ENCODE measurements around the gene SPP2.

The SPP2 gene

GRCh38 chr2:234025466-234025865 is 25.0 kb upstream of the SPP2 start:
- H3K4me3 ChIP-seq (ENCODE audit: low read length), result peak overlapping the region; percentile 57
- H3K36me3 ChIP-seq (ENCODE audit: control insufficient read depth, insufficient read depth, low read length), result no peaks in the 10 kb centered on the region
- no peaks in the 10 kb centered on the region for H3K27me3 ChIP-seq (ENCODE audit: control insufficient read depth, insufficient read depth, low read length)
- H3K27ac ChIP-seq (ENCODE audit: low read depth, low read length), result no peak overlapping the region
- no peaks in the 10 kb centered on the region for H3K4me1 ChIP-seq (ENCODE audit: control insufficient read depth, insufficient read depth, low read length)
- H3K9ac ChIP-seq (ENCODE audit: low read length), result no peak overlapping the region

GRCh38 chr2:234025891-234026401 is 24.6 kb upstream of the SPP2 start:
- Histone ChIP-seq H3K9ac (ENCODE audit: low read length) (no peak overlapping the region), H3K4me3 (ENCODE audit: low read length) (peak overlapping the region; percentile 57), H3K27ac (ENCODE audit: low read depth, low read length) (no peak overlapping the region), H3K4me1 (ENCODE audit: control insufficient read depth, insufficient read depth, low read length) (no peaks in the 10 kb centered on the region), H3K27me3 (ENCODE audit: control insufficient read depth, insufficient read depth, low read length) (no peaks in the 10 kb centered on the region), H3K36me3 (ENCODE audit: control insufficient read depth, insufficient read depth, low read length) (no peaks in the 10 kb centered on the region)

GRCh38 chr2:234026693-234027254 is 23.7 kb upstream of the SPP2 start:
- Histone ChIP-seq H3K9ac (ENCODE audit: low read length) (no peak overlapping the region), H3K4me1 (ENCODE audit: control insufficient read depth, insufficient read depth, low read length) (no peaks in the 10 kb centered on the region), H3K4me3 (ENCODE audit: low read length) (no peak overlapping the region), H3K27me3 (ENCODE audit: control insufficient read depth, insufficient read depth, low read length) (no peaks in the 10 kb centered on the region), H3K36me3 (ENCODE audit: control insufficient read depth, insufficient read depth, low read length) (no peaks in the 10 kb centered on the region), H3K27ac (ENCODE audit: low read depth, low read length) (no peak overlapping the region)

- Histone ChIP-seq H3K27ac (ENCODE audit: low read depth, low read length) (no peak overlapping the region), H3K36me3 (ENCODE audit: control insufficient read depth, insufficient read depth, low read length) (no peaks in the 10 kb centered on the region), H3K4me1 (ENCODE audit: control insufficient read depth, insufficient read depth, low read length) (no peaks in the 10 kb centered on the region), H3K9ac (ENCODE audit: low read length) (no peak overlapping the region), H3K4me3 (ENCODE audit: low read length) (no peak overlapping the region), H3K27me3 (ENCODE audit: control insufficient read depth, insufficient read depth, low read length) (no peaks in the 10 kb centered on the region)
Observed at GRCh38 chr2:234027641-234028040, 22.9 kb upstream of the SPP2 start.

- Histone ChIP-seq H3K36me3 (ENCODE audit: control insufficient read depth, insufficient read depth, low read length) (no peaks in the 10 kb centered on the region), H3K27ac (ENCODE audit: low read depth, low read length) (no peak overlapping the region), H3K4me3 (ENCODE audit: low read length) (no peak overlapping the region), H3K9ac (ENCODE audit: low read length) (no peak overlapping the region), H3K27me3 (ENCODE audit: control insufficient read depth, insufficient read depth, low read length) (no peaks in the 10 kb centered on the region), H3K4me1 (ENCODE audit: control insufficient read depth, insufficient read depth, low read length) (no peaks in the 10 kb centered on the region)
Observed at GRCh38 chr2:234029150-234029733, 21.3 kb upstream of the SPP2 start.

- Histone ChIP-seq H3K27me3 (ENCODE audit: control insufficient read depth, insufficient read depth, low read length) (no peaks in the 10 kb centered on the region), H3K36me3 (ENCODE audit: control insufficient read depth, insufficient read depth, low read length) (no peaks in the 10 kb centered on the region), H3K4me3 (ENCODE audit: low read length) (no peak overlapping the region), H3K27ac (ENCODE audit: low read depth, low read length) (no peak overlapping the region), H3K9ac (ENCODE audit: low read length) (no peak overlapping the region), H3K4me1 (ENCODE audit: control insufficient read depth, insufficient read depth, low read length) (no peaks in the 10 kb centered on the region)
Observed at GRCh38 chr2:234031207-234031606, 19.3 kb upstream of the SPP2 start.

GRCh38 chr2:234032279-234032856 is 18.1 kb upstream of the SPP2 start:
- H3K27me3 ChIP-seq (ENCODE audit: control insufficient read depth, insufficient read depth, low read length), result no peaks in the 10 kb centered on the region
- H3K9ac ChIP-seq (ENCODE audit: low read length), result no peak overlapping the region
- H3K27ac ChIP-seq (ENCODE audit: low read depth, low read length), result no peak overlapping the region

GRCh38 chr2:234033174-234033573 is 17.3 kb upstream of the SPP2 start:
- Histone ChIP-seq H3K4me3 (ENCODE audit: low read length) (no peak overlapping the region), H3K9ac (ENCODE audit: low read length) (no peak overlapping the region), H3K36me3 (ENCODE audit: control insufficient read depth, insufficient read depth, low read length) (no peaks in the 10 kb centered on the region), H3K27me3 (ENCODE audit: control insufficient read depth, insufficient read depth, low read length) (no peaks in the 10 kb centered on the region), H3K4me1 (ENCODE audit: control insufficient read depth, insufficient read depth, low read length) (no peaks in the 10 kb centered on the region), H3K27ac (ENCODE audit: low read depth, low read length) (no peak overlapping the region)

More at GRCh38 chr2:234032279-234032856, 18.1 kb upstream of the SPP2 start:
- H3K36me3 ChIP-seq (ENCODE audit: control insufficient read depth, insufficient read depth, low read length), result no peaks in the 10 kb centered on the region
- H3K4me3 ChIP-seq (ENCODE audit: low read length), result no peak overlapping the region
- no peaks in the 10 kb centered on the region for H3K4me1 ChIP-seq (ENCODE audit: control insufficient read depth, insufficient read depth, low read length)

GRCh38 chr2:234033885-234034284 is 16.6 kb upstream of the SPP2 start:
- H3K36me3 ChIP-seq (ENCODE audit: control insufficient read depth, insufficient read depth, low read length), result no peaks in the 10 kb centered on the region
- H3K27me3 ChIP-seq (ENCODE audit: control insufficient read depth, insufficient read depth, low read length), result no peaks in the 10 kb centered on the region
- no peak overlapping the region for H3K9ac ChIP-seq (ENCODE audit: low read length)
- H3K4me3 ChIP-seq (ENCODE audit: low read length), result no peak overlapping the region
- no peak overlapping the region for H3K27ac ChIP-seq (ENCODE audit: low read depth, low read length)
- no peaks in the 10 kb centered on the region for H3K4me1 ChIP-seq (ENCODE audit: control insufficient read depth, insufficient read depth, low read length)

- H3K4me3 ChIP-seq (ENCODE audit: low read length), result no peak overlapping the region
- no peak overlapping the region for H3K9ac ChIP-seq (ENCODE audit: low read length)
- no peak overlapping the region for H3K27ac ChIP-seq (ENCODE audit: low read depth, low read length)
- no peaks in the 10 kb centered on the region for H3K36me3 ChIP-seq (ENCODE audit: control insufficient read depth, insufficient read depth, low read length)
- H3K27me3 ChIP-seq (ENCODE audit: control insufficient read depth, insufficient read depth, low read length), result no peaks in the 10 kb centered on the region
- no peaks in the 10 kb centered on the region for H3K4me1 ChIP-seq (ENCODE audit: control insufficient read depth, insufficient read depth, low read length)
Observed at GRCh38 chr2:234038076-234038802, 12.3 kb upstream of the SPP2 start.

- no peak overlapping the region for H3K27ac ChIP-seq (ENCODE audit: low read depth, low read length)
- no peak overlapping the region for H3K9ac ChIP-seq (ENCODE audit: low read length)
- no peaks in the 10 kb centered on the region for H3K27me3 ChIP-seq (ENCODE audit: control insufficient read depth, insufficient read depth, low read length)
- no peaks in the 10 kb centered on the region for H3K36me3 ChIP-seq (ENCODE audit: control insufficient read depth, insufficient read depth, low read length)
- H3K4me3 ChIP-seq (ENCODE audit: low read length), result no peak overlapping the region
- H3K4me1 ChIP-seq (ENCODE audit: control insufficient read depth, insufficient read depth, low read length), result no peaks in the 10 kb centered on the region
Observed at GRCh38 chr2:234044157-234044556, 6.3 kb upstream of the SPP2 start.

- no peaks in the 10 kb centered on the region for H3K36me3 ChIP-seq (ENCODE audit: control insufficient read depth, insufficient read depth, low read length)
- no peak overlapping the region for H3K27ac ChIP-seq (ENCODE audit: low read depth, low read length)
- no peaks in the 10 kb centered on the region for H3K27me3 ChIP-seq (ENCODE audit: control insufficient read depth, insufficient read depth, low read length)
- H3K9ac ChIP-seq (ENCODE audit: low read length), result no peak overlapping the region
- H3K4me1 ChIP-seq (ENCODE audit: control insufficient read depth, insufficient read depth, low read length), result no peaks in the 10 kb centered on the region
- H3K4me3 ChIP-seq (ENCODE audit: low read length), result no peak overlapping the region
Observed at GRCh38 chr2:234046521-234046920, 4.0 kb upstream of the SPP2 start.
